GM10847 (cell line): ENCODE measurements around the gene MRPL52.

ENCODE experiments used
- POLR2A ChIP-seq: IDR thresholded peaks from 2 replicates; pipeline ENCODE4 v1.6.1; 2011; ENCODE audit not compliant: insufficient read length; ENCODE audit errors: extremely low read depth

MRPL52 gene

DNA sequence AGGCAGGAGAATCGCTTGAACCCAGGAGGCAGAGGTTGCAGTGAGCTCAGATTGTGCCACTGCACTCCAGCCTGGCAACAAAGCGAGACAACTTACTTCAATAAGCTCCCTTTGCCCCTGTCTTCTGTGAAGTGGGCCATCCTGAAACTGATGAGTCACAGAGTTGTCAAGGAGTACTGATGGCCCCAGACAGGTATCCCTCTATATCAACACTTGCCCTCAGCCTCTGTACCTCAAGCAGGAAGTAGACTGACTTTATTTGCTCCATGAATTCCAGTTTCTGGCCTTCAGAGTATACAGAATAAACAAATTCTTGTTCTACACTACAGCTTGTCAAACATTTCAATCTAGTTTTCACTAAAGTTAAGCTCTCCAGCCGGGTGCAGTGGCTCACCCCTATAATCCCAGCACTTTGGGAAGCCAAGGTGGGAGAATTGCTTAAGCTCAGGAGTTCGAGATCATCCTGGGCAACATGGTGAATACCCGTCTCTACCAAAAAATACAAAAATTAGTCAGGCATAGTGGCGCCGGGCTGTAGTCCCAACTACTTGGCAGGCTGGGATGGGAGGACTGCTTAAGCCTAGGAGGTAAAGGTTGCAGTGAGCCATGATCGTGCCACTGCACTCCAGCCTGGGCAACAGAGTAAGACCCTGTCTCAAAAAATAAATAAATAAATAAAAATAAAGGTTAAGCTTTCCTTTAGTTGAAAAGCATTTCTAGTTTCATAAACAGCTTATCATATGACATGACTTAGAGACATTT, 25.5 kb downstream of the MRPL52 start:
- no peak for TF ChIP-seq POLR2A

DNA sequence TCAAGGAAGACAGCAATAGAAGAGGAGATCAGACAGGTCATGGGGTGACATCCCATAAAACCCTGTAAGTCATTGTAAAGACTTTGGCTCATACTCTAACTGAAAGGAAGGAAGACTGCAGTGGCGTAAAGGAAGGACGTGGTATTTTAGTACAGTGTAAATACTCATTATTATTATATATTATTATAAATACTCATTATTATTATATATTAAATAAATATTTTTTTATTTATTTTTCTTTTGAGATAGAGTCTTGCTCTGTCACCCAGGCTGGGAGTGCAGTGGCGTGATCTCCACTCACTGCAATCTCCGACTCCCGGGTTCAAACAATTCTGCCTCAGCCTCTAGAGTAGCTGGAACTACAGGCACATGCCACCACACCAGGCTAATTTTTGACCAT, 26.7 kb downstream of the MRPL52 start:
- no peak for TF ChIP-seq POLR2A

DNA sequence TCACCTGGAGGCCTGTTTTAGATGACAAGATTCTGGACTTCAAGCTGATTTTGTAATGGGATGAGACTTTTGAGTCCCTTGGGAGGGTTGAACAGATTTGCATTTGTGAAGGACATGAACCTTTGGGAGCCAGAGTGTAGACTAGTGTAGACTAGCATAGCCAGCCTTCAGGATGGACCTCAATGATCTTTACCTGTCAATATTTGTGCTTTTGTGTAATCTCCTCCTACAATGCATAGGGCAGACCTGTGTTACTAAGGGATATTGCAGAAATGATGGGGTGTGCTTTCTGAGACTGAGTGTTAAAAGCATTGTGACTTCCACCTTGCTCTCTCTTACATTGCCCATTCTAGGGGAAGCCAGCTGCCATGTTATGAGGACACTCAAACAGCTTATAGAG, 32.0 kb downstream of the MRPL52 start:
- TF ChIP-seq POLR2A: no peak

DNA sequence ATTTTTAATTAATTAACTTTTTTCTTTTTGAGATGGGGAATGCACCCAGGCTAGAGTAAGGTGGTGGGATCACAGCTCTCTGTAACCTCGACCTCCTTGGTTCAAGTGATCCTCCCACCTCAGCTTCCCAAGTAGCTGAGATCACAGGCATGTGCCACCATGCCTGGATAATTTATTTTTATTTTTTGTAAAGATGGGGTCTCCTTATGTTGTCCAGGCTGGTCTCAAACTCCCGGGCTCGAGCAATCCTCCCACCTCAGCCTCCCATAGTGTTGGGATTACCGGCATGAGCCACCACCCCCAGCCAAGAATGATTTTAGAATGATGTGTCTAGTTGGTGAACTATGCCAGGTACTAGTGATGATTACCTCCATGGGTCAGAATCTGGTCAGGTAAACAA, 35.3 kb downstream of the MRPL52 start:
- no peak for TF ChIP-seq POLR2A

DNA sequence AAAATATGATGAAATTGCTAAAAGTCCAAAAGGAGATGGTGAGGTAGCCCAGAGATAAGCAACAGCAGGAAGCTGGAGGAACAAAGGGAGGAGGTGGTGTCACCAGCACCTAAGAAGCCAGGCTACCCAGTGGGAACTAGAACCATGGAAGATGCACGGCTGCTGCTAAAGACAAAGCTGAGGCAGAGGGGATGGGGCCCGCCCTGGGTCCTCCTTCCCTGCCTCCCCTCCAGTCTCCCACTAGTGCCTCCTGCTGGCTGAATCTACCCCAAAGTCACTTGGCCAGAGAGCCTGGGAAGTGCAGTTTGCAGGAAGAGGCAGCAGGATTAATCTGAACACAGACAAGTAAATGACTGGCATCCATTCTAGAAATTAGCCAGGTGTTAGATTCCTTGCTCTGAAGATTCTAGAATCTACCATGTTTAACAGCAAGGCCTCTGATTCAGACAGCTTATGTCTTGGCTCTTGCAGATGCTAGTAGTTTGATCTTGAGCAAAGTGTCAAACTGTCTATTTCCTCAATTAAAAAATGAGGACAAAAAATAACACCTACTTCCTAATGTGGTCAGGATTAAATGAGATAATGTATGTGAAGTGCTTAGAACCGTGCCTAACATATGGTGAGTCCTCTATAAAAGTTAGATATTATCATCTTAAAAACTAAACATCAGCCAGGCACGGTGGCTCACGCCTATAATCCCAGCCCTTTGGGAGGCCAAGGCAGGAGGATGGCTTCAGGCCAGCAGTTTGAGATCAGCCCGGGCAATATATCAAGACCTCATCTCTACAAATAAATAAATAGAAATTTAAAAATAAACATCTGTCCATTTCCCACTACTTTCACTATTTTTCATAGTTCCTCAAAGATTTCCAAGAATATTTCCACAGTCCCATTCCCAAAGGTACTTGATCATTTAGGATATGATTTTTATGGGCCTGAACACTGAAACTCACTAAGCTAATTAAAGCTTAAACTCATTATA, 36.0 kb downstream of the MRPL52 start:
- TF ChIP-seq POLR2A: no peak

DNA sequence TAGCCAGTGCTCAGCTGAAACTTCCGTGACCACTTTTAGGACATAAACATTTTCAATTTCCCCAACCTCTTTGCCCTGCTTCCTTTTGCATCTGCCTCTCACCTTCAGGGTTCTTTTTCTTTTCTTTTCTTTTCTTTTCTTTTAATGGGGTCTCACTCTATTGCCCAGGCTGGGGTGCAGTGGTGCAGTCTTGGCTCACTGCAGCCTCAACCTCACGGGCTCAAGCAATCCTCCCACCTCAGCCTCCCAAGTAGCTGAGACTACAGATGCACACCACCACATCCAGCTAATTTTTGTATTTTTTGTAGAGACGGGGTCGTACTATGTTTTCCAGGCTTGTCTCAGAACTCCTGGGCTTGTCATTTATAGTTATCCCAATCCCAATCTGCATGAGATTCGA, 37.2 kb downstream of the MRPL52 start:
- TF ChIP-seq POLR2A: no peak

DNA sequence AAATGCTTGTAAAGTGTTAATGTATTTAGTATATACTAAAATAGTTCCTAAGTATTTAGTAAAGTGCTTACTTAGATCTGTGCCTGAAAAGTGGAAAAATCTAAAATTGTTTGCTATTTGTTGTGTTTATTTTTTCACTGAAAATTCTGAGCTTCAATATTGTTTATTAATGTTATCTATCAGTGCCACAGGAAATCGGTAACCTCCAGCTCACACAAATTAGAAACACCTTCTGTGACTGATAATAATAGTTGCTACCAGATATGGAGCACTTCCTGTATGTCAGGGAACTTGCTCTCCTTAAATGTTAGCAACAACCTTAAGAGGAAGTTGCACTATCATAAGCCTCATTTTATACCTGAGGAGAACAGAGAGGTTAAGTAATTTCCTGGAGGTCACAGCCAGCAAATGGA, 41.1 kb downstream of the MRPL52 start:
- no peak for TF ChIP-seq POLR2A

DNA sequence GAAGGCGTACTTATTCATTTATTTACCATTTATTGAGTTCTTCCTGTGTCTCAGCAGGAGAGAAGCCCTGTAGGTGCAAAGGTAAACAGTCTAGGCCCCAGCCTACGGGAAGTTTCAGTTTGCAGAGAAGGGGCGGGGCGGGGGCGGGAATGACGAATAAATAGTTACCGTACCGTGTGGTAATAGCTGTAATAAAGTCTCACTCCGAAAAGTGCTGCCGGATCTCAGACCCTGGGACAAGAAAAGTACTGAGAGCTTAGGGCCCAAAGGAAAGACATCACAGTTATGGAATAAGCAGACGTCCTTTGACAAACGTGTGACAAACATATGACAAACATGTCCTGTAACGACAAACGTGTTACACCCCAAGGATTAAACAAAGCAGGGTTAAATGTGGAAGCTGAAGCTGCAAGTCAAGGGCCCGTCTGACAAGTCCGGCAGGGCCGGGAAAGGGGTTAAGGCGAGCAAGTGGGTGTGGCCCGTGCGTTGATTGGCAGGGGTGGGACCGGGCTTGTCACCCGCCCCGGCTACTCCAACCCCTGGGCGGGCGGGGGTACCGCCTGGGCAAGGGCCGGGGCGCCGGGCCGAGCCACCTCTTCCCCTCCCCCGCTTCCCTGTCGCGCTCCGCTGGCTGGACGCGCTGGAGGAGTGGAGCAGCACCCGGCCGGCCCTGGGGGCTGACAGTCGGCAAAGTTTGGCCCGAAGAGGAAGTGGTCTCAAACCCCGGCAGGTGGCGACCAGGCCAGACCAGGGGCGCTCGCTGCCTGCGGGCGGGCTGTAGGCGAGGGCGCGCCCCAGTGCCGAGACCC, 41.7 kb downstream of the MRPL52 start, which contains the start of gene LRP10:
Gene LRP10, plus strand, starts transcription at position 517 of the 809 bp plus-strand sequence. CDS start 564 bp downstream, outside the sequence.
- peak; percentile 73 for TF ChIP-seq POLR2A

DNA sequence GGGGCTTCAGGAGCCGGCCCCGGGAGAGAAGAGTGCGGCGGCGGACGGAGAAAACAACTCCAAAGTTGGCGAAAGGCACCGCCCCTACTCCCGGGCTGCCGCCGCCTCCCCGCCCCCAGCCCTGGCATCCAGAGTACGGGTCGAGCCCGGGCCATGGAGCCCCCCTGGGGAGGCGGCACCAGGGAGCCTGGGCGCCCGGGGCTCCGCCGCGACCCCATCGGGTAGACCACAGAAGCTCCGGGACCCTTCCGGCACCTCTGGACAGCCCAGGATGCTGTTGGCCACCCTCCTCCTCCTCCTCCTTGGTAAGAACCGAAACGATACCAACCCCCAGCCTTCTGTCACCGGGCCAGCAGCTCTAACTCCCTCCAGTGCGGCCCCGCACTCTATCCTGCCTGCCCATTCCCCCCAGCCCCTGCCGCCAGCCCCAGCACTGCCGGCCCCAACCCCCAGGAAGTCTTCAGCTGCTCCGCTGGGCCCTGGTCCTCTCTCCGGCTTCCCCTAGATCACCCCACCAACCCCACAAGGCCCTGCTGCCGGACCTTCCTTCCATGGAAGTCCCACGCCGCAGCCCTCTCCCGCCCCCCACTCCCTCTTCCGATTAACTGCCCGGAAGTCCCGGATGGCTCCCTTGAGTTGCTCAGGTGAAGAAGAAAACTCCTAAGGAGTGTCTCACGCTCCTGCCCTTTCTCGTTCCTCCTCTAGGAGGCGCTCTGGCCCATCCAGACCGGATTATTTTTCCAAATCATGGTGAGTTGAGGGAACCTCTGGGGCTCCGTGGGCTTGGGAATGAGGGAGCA, 42.5 kb downstream of the MRPL52 start:
- no peak for TF ChIP-seq POLR2A

DNA sequence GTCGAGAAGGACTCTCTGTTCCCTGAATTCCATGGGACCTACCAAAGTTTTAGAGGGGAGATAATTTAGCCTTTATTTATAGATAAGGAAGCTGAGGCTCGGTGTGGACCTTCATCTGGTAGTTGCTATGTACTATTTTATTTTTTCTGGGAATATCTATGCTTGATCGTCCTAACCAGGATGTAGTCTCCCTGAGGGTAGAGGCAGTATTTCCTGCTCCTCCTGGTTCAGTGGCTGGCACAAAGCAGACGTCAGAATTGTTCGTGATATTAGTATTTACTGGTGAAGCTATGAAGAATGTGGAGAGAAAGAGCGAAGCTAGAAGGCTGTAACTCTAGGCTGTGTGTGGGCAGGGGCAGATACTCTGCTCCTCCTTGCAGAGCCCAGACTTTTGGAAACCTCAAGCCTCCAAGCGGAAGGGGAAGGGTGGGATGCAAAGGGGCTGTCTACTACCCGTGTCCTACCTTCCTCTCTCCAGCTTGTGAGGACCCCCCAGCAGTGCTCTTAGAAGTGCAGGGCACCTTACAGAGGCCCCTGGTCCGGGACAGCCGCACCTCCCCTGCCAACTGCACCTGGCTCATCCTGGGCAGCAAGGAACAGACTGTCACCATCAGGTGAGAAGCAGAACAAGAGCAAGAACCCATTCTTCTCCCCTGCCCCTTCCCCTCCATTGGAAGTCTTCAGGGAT, 43.3 kb downstream of the MRPL52 start:
- no peak for TF ChIP-seq POLR2A

DNA sequence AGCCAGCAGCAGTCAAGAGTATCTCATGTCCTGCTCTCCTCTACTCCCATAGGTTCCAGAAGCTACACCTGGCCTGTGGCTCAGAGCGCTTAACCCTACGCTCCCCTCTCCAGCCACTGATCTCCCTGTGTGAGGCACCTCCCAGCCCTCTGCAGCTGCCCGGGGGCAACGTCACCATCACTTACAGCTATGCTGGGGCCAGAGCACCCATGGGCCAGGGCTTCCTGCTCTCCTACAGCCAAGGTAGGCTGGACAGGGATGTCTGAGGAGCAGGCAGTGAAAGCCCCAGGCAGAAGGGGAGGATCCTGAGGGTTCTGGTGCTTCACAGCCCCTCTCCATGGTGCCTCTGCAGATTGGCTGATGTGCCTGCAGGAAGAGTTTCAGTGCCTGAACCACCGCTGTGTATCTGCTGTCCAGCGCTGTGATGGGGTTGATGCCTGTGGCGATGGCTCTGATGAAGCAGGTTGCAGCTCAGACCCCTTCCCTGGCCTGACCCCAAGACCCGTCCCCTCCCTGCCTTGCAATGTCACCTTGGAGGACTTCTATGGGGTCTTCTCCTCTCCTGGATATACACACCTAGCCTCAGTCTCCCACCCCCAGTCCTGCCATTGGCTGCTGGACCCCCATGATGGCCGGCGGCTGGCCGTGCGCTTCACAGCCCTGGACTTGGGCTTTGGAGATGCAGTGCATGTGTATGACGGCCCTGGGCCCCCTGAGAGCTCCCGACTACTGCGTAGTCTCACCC, 45.5 kb downstream of the MRPL52 start:
- TF ChIP-seq POLR2A: no peak

DNA sequence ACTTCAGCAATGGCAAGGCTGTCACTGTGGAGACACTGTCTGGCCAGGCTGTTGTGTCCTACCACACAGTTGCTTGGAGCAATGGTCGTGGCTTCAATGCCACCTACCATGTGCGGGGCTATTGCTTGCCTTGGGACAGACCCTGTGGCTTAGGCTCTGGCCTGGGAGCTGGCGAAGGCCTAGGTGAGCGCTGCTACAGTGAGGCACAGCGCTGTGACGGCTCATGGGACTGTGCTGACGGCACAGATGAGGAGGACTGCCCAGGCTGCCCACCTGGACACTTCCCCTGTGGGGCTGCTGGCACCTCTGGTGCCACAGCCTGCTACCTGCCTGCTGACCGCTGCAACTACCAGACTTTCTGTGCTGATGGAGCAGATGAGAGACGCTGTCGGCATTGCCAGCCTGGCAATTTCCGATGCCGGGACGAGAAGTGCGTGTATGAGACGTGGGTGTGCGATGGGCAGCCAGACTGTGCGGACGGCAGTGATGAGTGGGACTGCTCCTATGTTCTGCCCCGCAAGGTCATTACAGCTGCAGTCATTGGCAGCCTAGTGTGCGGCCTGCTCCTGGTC, 46.1 kb downstream of the MRPL52 start:
- no peak for TF ChIP-seq POLR2A

DNA sequence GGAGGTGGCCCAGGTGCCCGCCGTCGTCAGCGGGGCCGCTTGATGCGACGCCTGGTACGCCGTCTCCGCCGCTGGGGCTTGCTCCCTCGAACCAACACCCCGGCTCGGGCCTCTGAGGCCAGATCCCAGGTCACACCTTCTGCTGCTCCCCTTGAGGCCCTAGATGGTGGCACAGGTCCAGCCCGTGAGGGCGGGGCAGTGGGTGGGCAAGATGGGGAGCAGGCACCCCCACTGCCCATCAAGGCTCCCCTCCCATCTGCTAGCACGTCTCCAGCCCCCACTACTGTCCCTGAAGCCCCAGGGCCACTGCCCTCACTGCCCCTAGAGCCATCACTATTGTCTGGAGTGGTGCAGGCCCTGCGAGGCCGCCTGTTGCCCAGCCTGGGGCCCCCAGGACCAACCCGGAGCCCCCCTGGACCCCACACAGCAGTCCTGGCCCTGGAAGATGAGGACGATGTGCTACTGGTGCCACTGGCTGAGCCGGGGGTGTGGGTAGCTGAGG, 47.4 kb downstream of the MRPL52 start:
- TF ChIP-seq POLR2A: no peak
